Measurements from ENCODE around the gene MMP7.

MMP7 gene

DNA sequence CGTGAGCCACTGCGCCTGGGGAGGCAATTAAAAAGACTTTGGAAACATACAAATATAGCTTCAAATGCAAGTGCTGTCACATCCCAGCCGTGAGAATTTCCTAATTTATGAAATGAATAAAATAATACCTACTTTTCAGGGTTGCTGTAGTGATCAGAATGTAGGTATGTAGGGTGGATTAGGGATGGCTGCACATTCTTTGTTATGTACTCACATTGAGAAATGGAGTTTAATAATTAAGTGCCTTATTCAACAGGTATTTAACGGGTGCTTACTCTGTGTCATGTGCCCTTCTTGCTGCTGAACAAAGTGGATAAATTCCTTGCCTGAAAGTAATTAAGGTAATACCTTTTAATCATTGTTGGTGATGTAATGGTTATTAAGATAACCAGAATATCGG lies 37.0 kb downstream of the MMP7 start:
- DNase-seq: no peak

DNA sequence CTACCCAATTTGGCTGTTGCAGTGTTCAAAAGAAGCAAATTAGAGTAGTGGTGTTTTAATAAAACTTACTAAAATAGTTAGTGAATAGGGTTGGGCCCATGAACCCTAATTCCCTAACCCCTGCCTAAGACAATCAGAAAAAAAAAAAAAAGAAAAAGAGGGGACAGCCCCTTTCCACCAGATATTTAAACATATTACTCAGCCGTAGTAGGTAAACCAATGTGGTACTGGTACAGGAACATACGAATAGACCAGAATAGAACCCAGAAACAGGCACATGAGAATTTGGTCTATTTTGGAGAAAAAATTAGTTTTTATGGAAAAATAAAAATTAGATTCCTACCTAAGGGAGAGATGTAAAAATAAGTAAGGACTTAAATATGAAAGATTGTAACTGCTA lies 38.6 kb downstream of the MMP7 start:
- DNase-seq: no peak

DNA sequence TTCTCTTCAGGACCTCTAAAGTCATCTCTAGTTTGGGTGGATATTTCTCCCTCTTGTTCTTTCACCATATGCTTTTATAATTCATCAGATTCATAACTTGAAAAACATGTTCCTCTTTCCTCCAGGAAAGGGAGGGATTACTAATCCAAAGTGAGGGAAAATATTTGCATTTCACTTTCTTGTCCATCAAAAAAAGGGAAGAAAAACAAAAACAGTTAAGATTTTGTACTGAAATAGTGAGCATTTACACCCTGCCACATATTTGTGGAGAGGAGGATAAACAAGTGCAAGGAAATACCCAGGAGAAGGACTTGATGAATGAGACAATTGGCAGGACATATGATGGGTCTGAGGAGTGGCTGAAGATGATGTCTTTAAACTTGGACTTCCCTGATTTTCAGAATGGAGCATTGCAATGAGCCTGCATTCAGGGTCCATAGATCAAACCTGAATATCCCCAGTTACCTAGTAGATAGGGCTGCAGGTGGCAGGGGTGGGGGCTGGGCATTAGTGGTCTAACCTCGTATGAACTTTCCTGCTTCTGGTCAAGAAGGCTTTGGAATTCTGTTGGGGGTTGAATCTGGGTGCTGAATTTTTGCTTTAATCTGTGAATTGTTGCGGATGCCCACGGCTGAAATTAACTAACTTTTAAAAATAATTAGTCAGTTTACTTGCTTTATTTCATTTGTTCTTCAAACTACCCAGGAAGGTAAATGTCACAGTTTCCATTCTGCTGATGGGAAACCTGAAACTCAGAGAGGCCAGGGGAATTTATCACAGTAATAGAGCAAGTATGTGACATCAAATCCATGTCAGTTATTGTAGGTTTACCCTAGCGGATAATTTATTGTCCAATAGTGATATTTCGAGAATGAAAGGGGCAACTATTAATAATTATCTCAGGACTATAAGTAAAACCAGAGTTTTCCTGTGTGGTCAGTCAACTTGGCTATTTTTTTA lies 41.1 kb downstream of the MMP7 start:
- DNase-seq: no peak

DNA sequence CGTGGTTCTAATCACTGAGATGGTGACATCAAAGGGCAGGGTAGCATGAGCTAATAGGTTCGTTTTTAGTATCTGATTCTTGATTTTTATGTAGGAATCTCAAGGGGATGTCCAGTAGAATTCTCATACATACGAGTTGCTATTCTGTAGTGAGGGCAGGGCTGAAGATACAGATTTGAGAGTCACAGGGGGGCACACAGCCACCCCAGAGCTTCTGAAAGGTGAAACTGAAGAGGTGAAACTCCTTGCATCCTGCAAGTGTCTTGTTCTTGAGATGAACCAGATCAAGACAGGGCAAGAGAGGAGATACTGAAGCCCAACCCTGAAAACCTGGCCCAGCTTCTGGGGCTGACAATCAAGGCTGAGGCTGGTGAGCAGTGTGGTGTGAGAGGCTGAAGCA lies 42.3 kb downstream of the MMP7 start:
- DNase-seq: no peak

DNA sequence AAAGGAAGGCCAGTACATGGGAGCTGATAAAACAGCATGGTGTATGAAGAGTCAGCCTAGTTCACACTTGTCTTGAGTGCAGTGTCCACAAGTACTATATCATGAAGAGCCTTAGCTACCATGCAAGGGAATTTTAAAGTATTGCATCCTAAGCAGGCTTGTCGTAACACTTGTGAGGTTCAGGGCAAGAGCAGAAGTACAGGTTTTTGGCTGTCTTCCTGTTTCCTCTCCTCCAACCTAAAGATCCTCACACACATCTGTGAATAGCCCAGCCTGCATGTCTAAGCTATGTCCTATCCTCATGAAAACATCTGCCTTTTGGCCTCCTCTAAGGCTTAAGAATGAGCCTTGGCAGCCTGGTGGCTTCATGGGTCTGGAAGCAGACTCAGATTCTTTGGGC lies 43.3 kb downstream of the MMP7 start:
- DNase-seq: no peak

DNA sequence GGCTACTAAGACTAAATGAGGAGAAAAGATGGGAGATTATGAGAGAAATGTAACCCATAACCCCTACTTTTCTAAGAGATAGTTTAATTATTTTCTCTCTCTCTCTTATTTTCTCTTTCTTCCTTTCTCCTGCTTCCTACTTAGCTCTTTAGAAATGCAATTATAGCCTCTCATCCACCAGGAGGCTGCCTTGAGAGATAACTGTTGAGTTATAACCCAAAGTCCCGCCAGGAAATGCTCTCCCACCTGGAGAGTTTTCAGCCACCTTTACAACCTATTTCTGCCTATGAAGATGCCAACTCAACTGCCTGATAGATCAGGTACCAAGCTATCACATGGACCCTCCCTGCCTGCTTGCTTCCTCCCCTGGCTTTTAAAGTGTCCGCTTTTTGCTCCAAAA lies 44.0 kb downstream of the MMP7 start:
- no peak for DNase-seq

DNA sequence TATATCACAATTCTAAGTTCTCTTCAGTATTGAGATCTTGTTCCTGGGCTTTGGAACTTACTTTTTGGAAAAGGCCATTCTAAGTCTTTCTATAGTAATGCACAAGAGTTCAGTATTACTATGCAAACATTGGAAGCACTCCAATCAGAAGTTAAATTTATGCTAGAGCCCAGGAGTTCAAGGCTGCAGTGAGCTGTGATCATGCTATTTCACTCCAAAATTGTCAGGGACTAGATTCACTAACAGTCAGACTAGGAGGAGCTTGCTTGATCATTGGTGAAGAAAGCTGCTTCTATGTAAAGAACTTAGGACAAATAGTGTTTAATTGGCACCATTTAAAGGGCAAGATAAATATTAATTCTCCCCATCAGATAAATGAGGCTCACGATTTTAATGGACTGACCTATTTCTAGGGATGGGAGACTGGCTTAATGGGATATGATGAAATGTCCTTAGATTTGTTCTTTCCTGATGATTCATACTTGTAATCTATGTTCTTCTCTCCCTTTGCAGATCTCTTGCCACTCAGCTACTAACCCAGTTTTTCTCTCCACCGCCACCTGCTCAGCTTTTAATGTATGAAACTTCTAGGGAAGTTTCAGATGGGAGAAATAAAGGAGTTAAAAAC lies 45.3 kb downstream of the MMP7 start:
- DNase-seq: peak; percentile 19

DNA sequence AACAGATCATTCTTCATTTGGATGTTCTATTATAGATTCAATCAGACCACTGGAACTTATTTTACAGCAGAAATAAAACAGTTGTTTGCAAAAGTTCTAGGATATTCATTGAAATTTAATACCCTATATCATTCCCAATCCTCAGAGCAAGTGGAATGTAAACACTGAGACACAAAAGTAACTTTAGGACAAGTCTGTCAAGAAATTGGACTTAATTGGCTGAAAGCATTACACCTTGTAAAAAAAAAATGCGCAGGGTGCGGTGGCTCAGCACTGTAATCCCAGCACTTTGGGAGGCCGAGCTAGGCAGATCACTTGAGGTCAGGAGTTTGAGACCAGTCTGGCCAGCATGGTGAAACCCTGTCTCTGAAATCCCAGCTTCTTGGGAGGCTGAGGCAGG lies 48.1 kb downstream of the MMP7 start:
- DNase-seq: no peak

DNA sequence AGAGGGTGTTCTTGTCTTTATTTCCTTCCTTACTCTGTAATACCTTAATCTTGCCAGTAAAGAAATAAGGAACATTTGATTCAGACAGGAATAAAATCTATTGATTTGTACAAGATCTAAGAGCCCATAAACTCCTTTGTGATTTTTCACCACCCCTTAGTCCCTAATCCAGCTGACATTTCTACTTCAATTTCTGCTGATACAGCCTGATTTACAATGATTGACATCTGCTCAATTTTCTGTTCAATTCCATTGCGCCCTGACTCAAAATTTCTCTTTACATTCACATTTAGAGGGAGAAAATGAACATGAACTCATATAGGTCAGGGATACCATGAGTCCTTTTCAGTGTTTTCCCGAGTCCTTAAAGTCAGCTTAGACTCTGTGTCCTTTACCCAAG lies 50.8 kb downstream of the MMP7 start:
- DNase-seq: no peak

DNA sequence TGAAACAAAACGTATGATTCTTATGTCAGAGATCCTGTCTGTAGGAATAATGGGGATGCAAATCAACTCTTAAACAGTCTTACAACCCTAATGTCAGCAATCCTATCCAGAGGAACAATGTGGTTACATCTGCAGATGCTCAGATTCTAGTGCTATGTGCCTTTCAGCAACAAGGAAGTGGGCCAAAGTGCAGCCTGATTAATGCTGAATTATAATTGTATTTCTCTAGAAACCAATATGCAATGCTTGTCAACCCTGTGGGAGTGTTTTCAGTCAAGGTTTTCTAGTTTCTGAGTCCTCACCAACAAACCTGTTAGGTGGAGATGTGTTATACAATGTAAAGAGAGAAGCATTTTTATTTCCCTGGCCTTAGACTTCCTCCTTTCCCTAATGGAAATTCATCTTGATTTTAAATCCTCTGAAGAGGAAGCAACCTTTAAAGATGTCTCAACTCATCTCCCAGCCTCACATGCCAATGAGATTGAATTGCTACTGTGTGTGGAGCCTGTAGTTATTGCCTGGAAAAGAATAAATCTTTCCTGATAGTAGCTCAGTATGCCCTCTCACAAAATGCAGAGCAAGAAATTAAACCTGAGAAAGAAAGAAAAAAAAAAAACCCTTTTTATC lies 51.8 kb downstream of the MMP7 start:
- no peak for DNase-seq

DNA sequence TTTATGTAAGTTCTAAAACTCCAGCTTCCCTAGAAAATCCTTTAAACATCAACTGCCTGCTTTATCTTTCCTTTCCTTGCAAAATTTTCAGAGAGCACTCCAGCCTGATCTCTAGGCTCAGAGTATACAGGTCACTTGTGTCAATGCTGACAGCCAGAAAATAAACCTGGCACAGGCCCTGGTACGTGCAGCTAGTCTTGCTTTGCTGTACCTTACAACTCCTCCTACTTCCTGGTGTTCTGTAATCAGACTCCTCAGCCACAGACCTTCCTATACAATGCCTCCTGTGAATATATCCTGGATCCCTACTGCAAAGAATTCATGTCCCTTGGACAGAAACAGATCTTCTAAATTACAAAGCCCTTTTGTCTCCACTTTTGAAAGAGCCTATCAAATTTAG lies 53.7 kb downstream of the MMP7 start:
- no peak for DNase-seq

DNA sequence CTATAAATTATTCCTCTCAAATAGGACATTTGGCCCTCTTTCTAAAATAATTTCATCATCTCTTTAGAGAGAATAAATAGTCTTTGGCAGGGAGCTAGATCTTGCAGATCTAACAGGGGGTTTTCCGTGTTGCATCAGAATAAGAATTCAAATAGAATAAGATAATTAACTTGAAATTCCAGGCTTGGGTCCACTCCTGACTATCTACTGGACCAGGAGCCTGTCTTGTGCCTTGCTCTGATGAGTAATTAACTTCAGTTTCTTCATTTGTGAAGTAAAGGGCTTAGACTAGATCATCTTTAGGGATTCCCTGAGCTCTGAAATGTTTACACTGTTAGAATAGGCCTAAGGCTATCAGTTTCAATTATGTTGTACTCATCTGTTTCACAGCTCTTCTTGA lies 54.5 kb downstream of the MMP7 start:
- DNase-seq: no peak

DNA sequence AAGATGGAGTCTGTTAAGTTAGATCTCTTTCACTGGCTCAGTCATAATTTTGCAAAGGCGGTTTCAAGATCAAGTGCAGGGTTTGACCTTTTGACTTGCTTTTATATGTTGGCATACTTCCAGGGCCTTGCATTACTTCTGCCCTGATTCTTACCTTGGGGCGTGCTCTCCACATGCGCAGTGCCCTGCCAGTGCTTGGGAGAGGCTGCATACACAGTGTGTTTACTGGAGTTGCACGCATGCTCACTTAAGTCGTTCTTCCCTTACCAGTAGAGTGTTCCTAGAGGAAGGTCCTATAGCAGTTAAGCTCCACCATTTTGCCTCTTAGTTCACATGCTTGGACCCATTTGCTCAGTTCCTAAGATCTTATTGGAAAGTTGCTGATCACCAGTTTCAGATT lies 57.0 kb downstream of the MMP7 start:
- DNase-seq: no peak

DNA sequence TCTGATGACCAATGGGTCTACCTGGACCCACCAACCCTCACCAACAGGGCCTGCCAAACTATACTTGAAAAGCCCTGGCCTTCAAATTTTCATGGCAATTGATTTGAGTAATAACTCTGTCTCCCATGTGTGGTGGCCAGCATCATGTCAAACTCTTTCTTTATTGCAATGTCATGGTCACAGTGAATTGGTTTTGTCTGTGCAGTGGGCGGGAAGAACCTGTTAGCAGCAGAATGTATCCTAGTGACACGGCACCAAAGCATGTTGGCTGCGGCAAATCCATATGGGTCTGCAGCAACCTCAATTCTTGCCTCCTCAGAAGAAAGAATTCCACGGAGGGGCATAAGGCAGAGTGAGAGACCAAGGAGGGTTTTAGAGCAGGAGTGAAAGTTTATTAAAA lies 58.4 kb downstream of the MMP7 start:
- DNase-seq: no peak

DNA sequence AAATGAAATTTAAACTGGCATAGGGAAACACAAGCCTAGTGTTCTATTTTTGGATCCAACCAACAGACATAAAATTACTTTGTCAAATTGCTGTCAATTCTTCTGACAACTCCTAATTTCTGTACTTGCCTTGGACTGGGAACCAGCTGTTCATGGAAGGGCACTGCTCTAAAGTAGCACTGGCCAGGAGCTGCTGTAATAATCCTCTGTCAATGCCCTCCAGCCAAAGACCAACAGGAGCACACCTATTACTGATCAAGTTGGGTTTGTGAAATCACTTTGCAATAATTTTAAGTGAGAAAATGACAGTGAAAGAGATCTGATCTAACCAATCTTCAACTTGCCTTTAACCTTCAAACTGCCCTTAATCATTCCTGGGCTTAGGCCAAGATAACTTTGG lies 59.1 kb downstream of the MMP7 start:
- no peak for DNase-seq
